ENCODE data around the gene ZNF212. TPM values are rescaled to one million over a fixed set of nuclear protein-coding genes. Genes with fewer than 3 reads are reported as not detected.

Gene ZNF212
- total and polyA plus RNA-seq, 2 donors (not counting 3 experiments of a cell fraction or from before 2014, with no cell fraction given), result 3.6 to 9.0 TPM

- TF ChIP-seq GATA2 (IDR thresholded peaks at IDR 0.05; ENCODE audit: insufficient read depth, insufficient read length, low read depth, low read length) (no peak), POLR2A (IDR thresholded peaks at IDR 0.05; ENCODE audit: low read depth, low read length) (no peak), FOS (IDR thresholded peaks at IDR 0.05; ENCODE audit: borderline replicate concordance, insufficient read depth, low read length) (no peak)
- ChIA-PET CTCF (interaction anchor here (1.0 to 5.6 kb wide), 2 partner anchors 15 to 63 kb away, joined by 4 to 21 read pairs; partner anchors contain the start of genes ZNF282 and ZNF398), POLR2A (no interaction called here)
- no peaks in the 10 kb centered on the region for H3K9me3 ChIP-seq (replicated peaks; ENCODE audit: control insufficient read depth, insufficient read depth, low read length)
- no peaks in the 10 kb centered on the region for H3K9me1 ChIP-seq (replicated peaks; ENCODE audit: control insufficient read depth, extremely low read depth, insufficient read depth, low read length)
- H3K27me3 ChIP-seq (ENCODE audit: control insufficient read depth in 2 of 2, insufficient read depth in 2 of 2, low read length in 2 of 2), result no peaks in the 10 kb centered on the region
- intact Hi-C loops (cut with micrococcal nuclease), result no loop called here
- no peak for DNase-seq (ENCODE audit: low read depth, low spot score)
- dilution Hi-C loops (cut with MboI; ENCODE audit: extremely low pct_ligation_motif_present, low sequenced_read_pairs), result no loop called here
- BruUV-seq (replicated peaks), result no TSS peak
- H3K4me1 ChIP-seq (ENCODE audit: control insufficient read depth, extremely low read depth, insufficient read depth, low read length), result peaks cover 4% of the 10 kb centered on the region
- no peak overlapping the region for H3K4me3 ChIP-seq (replicated peaks in 1 of 3; ENCODE audit: insufficient read depth in 1 of 3, low read depth in 1 of 3, low read length in 3 of 3)
- H4K20me1 ChIP-seq (replicated peaks; ENCODE audit: control insufficient read depth, extremely low read depth, insufficient read depth, low read length), result no peaks in the 10 kb centered on the region
- H2AFZ ChIP-seq (ENCODE audit: low read depth, low read length), result no peak overlapping the region
- H3K27ac ChIP-seq (ENCODE audit: insufficient read depth, low read depth, low read length), result no peak overlapping the region
- H3K9ac ChIP-seq (replicated peaks; ENCODE audit: extremely low read depth, insufficient read depth, low read length), result no peak overlapping the region
- no peaks in the 10 kb centered on the region for H3K79me2 ChIP-seq (ENCODE audit: control insufficient read depth, insufficient read depth, low read length)
- H3K4me2 ChIP-seq (ENCODE audit: insufficient read depth, low read length), result no peak overlapping the region
- H3K36me3 ChIP-seq (ENCODE audit: control insufficient read depth in 2 of 2, extremely low read depth in 1 of 2, insufficient read depth in 2 of 2, low read length in 2 of 2), result peaks cover 21 to 66% of the 10 kb centered on the region in 2 experiments
- FAIRE-seq, result no peak
Observed at GRCh38 chr7:149210551-149210950, 28.9 kb upstream of the ZNF212 start.

- dilution Hi-C loops (cut with MboI; ENCODE audit: extremely low pct_ligation_motif_present, low sequenced_read_pairs) (no loop called here), intact Hi-C loops (cut with micrococcal nuclease) (no loop called here)
- Histone ChIP-seq H3K27ac (ENCODE audit: insufficient read depth, low read depth, low read length) (no peak overlapping the region), H3K79me2 (ENCODE audit: control insufficient read depth, insufficient read depth, low read length) (no peaks in the 10 kb centered on the region), H3K4me2 (ENCODE audit: insufficient read depth, low read length) (no peak overlapping the region), H2AFZ (ENCODE audit: low read depth, low read length) (no peak overlapping the region), H3K4me1 (ENCODE audit: control insufficient read depth, extremely low read depth, insufficient read depth, low read length) (peaks cover 3% of the 10 kb centered on the region), H3K36me3 (ENCODE audit: control insufficient read depth in 2 of 2, extremely low read depth in 1 of 2, insufficient read depth in 2 of 2, low read length in 2 of 2) (peaks cover 24 to 49% of the 10 kb centered on the region in 2 experiments), H3K4me3 (replicated peaks in 1 of 3; ENCODE audit: insufficient read depth in 1 of 3, low read depth in 1 of 3, low read length in 3 of 3) (no peak overlapping the region), H3K9me1 (replicated peaks; ENCODE audit: control insufficient read depth, extremely low read depth, insufficient read depth, low read length) (no peaks in the 10 kb centered on the region), H3K9me3 (replicated peaks; ENCODE audit: control insufficient read depth, insufficient read depth, low read length) (no peaks in the 10 kb centered on the region), H3K27me3 (ENCODE audit: control insufficient read depth in 2 of 2, insufficient read depth in 2 of 2, low read length in 2 of 2) (no peaks in the 10 kb centered on the region), H4K20me1 (replicated peaks; ENCODE audit: control insufficient read depth, extremely low read depth, insufficient read depth, low read length) (no peaks in the 10 kb centered on the region), H3K9ac (replicated peaks; ENCODE audit: extremely low read depth, insufficient read depth, low read length) (no peak overlapping the region)
- POLR2A ChIA-PET, result no interaction called here
- TF ChIP-seq GATA2 (IDR thresholded peaks at IDR 0.05; ENCODE audit: insufficient read depth, insufficient read length, low read depth, low read length), result no peak
- TF ChIP-seq POLR2AphosphoS5 (IDR thresholded peaks at IDR 0.05; ENCODE audit: insufficient read depth, low read depth, low read length), result no peak
- no peak for TF ChIP-seq EZH2 (IDR thresholded peaks at IDR 0.05; ENCODE audit: borderline replicate concordance, low read depth, low read length, severe bottlenecking)
- TF ChIP-seq POLR2A (IDR thresholded peaks at IDR 0.05; ENCODE audit: low read depth, low read length), result no peak
- no peak for TF ChIP-seq JUN (IDR thresholded peaks at IDR 0.05; ENCODE audit: borderline replicate concordance, insufficient read depth, insufficient read length, low read depth)
- TF ChIP-seq MYC (IDR thresholded peaks at IDR 0.05; ENCODE audit: low read depth, low read length), result no peak
- no peak for TF ChIP-seq MAX (IDR thresholded peaks at IDR 0.05; ENCODE audit: insufficient read depth, insufficient read length)
- no peak for TF ChIP-seq CTCF (IDR thresholded peaks at IDR 0.05; ENCODE audit: extremely low read depth in 1 of 2, insufficient read depth in 1 of 2, low read depth in 1 of 2, low read length in 2 of 2)
- no peak for TF ChIP-seq FOS (IDR thresholded peaks at IDR 0.05; ENCODE audit: borderline replicate concordance, insufficient read depth, low read length)
- no peak for FAIRE-seq
- CTCF ChIA-PET, result interaction anchor here (1.4 kb wide), 1 partner anchor 19 kb away, joined by 6 read pairs; the partner anchor contains the start of gene ZNF282
- DNase-seq (ENCODE audit: low read depth, low spot score), result no peak
- no TSS peak for BruUV-seq (replicated peaks)
Observed at GRCh38 chr7:149214020-149214720, 25.3 kb upstream of the ZNF212 start.
